SK-N-SH treated with all-trans-retinoic acid at 6 μM for 48 hours (cell line): ENCODE data around the gene MFN2.

Source experiments
- CSDC2 ChIP-seq: fragments of 250-450 bp; sonication (Bioruptor Pico); IDR thresholded peaks from 2 replicates; pipeline ENCODE4 v1.5.0; 2020; ENCODE audit warnings: mild to moderate bottlenecking, moderate library complexity
- CSRNP3 ChIP-seq: fragments of 250-450 bp; sonication (Bioruptor Pico); IDR thresholded peaks from 2 replicates; pipeline ENCODE4 v1.5.1; 2021; ENCODE audit warnings: mild to moderate bottlenecking, moderate library complexity
- ESRRG ChIP-seq: fragments of 250-450 bp; sonication (Bioruptor Pico); IDR thresholded peaks from 2 replicates; pipeline ENCODE4 v1.6.1; 2021; ENCODE audit warnings: mild to moderate bottlenecking
- GLIS3 ChIP-seq: fragments of 250-450 bp; sonication (Bioruptor Pico); IDR thresholded peaks from 2 replicates; pipeline ENCODE4 v1.5.0; 2020; ENCODE audit warnings: mild to moderate bottlenecking, moderate library complexity
- OSR1 ChIP-seq: fragments of 250-450 bp; sonication (Bioruptor Pico); IDR thresholded peaks from 2 replicates; pipeline ENCODE4 v1.8.0; 2022; ENCODE audit warnings: moderate library complexity, mild to moderate bottlenecking, inconsistent platforms
- PATZ1 ChIP-seq: fragments of 250-450 bp; sonication (Bioruptor Pico); IDR thresholded peaks from 2 replicates; pipeline ENCODE4 v1.8.0; 2020; ENCODE audit warnings: mild to moderate bottlenecking, moderate library complexity, borderline replicate concordance
- POU6F1 ChIP-seq: fragments of 250-450 bp; sonication (Bioruptor Pico); IDR thresholded peaks from 2 replicates; pipeline ENCODE4 v1.8.0; 2021; ENCODE audit warnings: low read depth, mild to moderate bottlenecking, moderate library complexity, borderline replicate concordance
- RARB ChIP-seq: fragments of 250-450 bp; sonication (Bioruptor Pico); IDR thresholded peaks from 2 replicates; pipeline ENCODE4 v1.8.0; 2021; ENCODE audit warnings: mild to moderate bottlenecking, moderate library complexity
- ZFP3 ChIP-seq: fragments of 250-450 bp; sonication (Bioruptor Pico); IDR thresholded peaks from 2 replicates; pipeline ENCODE4 v1.5.0; 2020; ENCODE audit warnings: mild to moderate bottlenecking, moderate library complexity
- ZFP30 ChIP-seq: fragments of 450-650 bp; formaldehyde crosslinking; IDR thresholded peaks from 2 replicates; pipeline ENCODE4 v1.5.0; 2022; ENCODE audit warnings: mild to moderate bottlenecking, moderate library complexity
- ZNF8 ChIP-seq: fragments of 450-650 bp; formaldehyde crosslinking; IDR thresholded peaks from 2 replicates; pipeline ENCODE4 v1.5.0; 2020; ENCODE audit warnings: mild to moderate bottlenecking, moderate library complexity

GRCh38 chr1:11942280-11942679 is 38.0 kb upstream of the MFN2 start:
- TF ChIP-seq PATZ1 (CRISPR knock-in tag) = no peak
- no peak for TF ChIP-seq OSR1
- TF ChIP-seq ESRRG = no peak
- TF ChIP-seq ZFP3 (CRISPR knock-in tag) = no peak
- no peak for TF ChIP-seq CSRNP3 (CRISPR knock-in tag)
- TF ChIP-seq POU6F1 (CRISPR knock-in tag) = no peak
- no peak for TF ChIP-seq GLIS3 (CRISPR knock-in tag)
- TF ChIP-seq RARB (CRISPR knock-in tag) = no peak
- no peak for TF ChIP-seq ZFP30 (CRISPR knock-in tag)
- TF ChIP-seq ZNF8 (CRISPR knock-in tag) = no peak
- TF ChIP-seq CSDC2 (CRISPR knock-in tag) = no peak
